GM18951 (cell line): ENCODE measurements around the gene TLE3.

ENCODE experiments used
- POLR2A ChIP-seq: IDR thresholded peaks from 4 replicates; pipeline ENCODE4 v1.6.1; 2011; ENCODE audit warnings: mild to moderate bottlenecking; ENCODE audit not compliant: insufficient read length, insufficient read depth; ENCODE audit errors: extremely low read depth
- in situ Hi-C: fragments of 300-500 bp; cut with MboI; formaldehyde crosslinking; loops from one replicate; pipeline ENCODE4 v1.12.0; 2022; ENCODE audit warnings: low sequenced_read_pairs, mixed read lengths, inconsistent platforms; ENCODE audit not compliant: unreplicated experiment

The TLE3 gene

DNA sequence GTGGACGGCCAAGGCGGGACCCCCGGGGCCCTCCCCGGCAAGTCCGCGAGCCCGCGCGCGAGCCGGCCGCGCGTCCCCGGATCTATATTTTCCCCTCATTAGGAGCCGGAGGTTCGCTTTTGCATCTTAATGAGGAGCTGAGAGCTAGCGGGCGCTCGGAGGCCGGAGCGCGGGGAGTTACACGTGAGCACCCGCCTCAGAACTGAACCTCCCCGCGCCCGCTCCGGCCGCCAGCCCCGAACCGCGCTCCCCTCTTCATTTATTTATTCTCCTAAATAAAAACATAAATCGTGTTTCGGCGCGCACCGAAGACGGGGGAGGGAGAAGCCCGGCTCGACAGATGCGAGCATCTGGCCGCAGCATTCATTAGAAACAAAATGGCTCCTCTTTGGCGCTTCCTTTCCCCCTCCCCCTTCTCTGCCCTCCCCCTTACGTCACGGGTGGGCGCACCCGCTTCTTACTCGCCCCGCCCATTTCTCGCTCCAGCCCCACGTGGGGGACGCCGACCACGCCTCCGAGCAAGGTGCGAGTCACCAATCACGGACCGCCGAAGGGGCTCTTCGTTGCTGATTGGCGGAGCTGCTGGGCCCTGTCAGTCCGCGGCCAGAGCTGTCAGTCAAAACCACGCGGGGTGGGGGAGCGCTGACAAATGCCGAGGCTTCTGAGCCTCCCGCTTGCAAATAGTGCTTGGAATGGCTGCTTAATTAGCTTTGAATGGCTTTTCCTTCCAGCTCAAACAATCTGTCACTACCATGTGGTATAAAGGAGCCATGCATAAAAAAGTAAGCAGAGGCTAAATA is 1.6 kb upstream of the TLE3 start:
- in situ Hi-C loops: loop anchor here (25.0 kb wide), 1 partner anchor 362 kb away; no protein-coding TSS in a partner anchor
- peak; percentile 83 for TF ChIP-seq POLR2A

DNA sequence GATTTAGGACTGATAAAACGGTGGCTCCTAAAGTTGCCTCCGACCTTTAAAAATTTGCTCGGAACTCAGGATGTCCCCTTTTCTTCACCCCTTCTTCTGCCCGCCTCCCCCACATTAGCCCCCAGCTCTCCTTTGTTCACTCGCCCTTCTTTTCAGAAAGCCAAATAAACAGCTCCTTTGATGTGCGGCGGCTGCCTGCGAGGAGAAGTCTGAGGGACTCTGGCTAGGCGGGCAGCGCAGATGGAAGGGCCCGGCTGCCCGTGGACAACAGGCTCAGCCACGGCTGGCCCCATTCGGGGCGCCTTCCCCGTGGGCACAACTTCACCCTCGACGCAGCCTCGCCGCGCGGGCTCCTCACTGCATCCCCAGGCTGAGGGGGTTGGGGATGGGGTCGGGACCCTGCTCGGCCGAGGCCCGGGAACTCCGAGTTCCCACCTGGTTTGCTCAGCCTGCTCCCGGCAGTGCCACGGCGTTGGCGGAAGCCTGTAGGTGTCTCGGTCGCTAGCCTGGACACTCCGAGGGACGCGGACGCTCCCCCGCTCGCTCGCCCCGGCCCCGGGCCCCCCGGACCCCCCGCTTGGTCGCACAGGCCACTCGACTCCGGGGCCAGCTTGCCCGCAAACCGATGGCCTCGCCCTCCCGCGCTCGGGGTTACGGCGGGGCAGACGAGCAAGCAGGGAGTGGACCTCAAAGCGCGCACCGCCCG is 897 bp upstream of the TLE3 start:
- in situ Hi-C loops: loop anchor here (25.0 kb wide), 1 partner anchor 361 kb away; no protein-coding TSS in a partner anchor
- TF ChIP-seq POLR2A: no peak

DNA sequence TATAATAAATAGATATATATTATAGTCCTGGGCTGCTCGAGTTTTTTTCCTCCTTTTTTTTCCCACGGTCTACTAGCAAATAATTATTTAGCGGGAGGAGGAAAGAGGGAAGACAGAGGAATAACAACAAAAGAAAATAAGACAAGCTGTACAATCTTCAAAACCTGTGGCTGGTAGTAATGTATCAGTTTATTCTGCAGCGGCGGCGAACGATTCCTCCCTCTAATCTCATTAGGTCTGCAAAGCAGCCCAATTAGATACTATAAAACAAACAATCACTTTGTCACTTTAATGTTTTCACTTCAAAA is 390 bp upstream of the TLE3 start:
- TF ChIP-seq POLR2A: no peak
- in situ Hi-C loops: loop anchor here (25.0 kb wide), 1 partner anchor 361 kb away; no protein-coding TSS in a partner anchor

DNA sequence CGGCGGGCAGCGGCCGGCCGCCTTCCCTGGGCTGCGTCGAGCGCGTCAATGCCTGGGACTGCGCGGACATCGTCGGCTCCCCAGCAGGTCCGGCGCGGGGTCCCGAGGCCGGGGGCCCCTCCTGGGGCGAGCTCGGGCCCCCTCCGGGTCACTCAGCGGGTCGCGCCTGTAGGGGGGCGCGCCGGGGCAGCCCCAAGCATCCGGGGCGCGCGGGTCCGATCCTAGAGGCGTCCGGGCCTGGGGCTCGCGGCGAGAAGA is 725 bp downstream of the TLE3 start:
- no peak for TF ChIP-seq POLR2A
- in situ Hi-C loops: loop anchor here (25.0 kb wide), 1 partner anchor 360 kb away; no protein-coding TSS in a partner anchor

DNA sequence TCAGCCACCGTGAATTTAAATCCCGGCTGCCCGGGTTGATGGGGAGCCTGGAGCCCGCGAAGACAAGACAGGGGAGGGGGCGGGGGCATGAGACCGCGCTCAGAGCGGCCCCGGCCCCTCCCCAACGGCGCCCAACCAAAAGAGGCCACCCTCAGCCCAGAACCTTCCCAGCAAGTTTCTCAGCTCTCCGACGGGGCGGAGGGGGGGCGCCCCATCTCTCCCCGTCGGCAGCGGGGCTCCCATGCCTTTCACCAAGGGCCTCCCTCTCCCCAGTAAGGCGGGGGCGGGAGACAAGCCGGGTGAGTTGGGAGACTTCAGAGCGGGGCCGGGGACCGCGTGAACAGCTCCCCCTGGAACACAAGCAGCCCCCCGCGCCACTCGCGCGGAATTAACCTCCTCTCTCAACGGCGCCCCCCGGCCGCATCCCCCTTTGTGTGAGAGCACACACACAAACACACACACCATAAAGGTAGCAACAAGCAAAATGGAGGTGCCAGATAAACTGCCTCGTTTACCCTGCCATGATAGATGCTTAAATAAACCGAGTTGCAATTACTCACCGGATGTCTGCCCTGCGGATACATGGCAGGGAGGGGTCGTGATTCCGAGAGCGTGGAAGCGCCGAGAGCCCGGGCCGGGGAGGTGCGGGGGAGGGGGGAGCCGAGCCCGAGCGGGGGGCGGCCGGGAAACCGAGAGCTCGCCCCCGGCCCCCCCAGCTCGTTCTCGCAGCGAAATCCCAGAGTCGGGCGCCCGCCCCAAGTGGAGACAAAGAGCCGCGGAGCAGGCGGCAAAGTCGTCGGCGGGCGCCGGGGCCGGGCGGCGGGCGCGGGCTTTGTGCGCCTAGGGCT is 1.3 kb downstream of the TLE3 start:
- peak; percentile 18 for TF ChIP-seq POLR2A
- in situ Hi-C loops: loop anchor here (25.0 kb wide), 1 partner anchor 359 kb away; no protein-coding TSS in a partner anchor

DNA sequence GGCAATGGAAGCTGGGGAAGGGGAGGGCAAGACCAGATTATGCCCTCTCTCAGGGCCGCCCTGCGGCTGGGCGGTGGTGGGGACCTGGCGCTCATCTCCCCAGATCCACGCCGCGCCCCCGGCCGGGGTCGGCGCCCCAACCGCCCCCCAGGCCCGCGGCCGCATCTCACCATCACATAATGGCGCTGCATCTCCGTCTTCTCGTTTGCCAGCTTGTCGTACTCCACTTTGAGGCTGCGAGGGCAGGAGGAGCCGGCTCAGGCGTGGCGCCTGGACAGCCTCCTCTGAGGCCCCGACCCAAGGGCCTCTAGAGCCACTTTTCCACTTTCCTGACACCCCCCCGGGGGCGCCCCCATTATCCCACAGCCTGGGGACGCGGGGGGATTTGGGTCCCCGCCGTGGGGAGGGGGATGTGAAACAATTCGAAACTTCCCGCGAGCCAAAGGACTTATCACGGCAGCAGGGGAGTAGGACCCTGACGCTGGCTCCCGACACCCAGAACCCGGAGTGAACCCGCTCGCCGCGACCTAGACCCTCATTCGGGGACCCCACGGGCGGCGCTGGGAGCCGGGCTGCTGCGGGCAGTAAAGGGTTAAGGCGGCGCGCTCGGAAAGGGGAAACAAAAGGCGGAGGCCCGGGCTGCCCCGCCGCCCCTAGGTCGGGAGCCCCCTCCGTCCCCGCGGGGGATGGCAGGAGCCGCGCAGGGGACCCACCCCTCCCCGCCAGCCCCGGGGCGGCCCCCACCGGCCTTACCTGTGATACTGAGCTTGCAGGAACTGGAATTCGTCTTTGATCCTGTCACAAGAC is 2.1 kb downstream of the TLE3 start:
- no peak for TF ChIP-seq POLR2A
- in situ Hi-C loops: loop anchor here (25.0 kb wide), 1 partner anchor 358 kb away; no protein-coding TSS in a partner anchor

DNA sequence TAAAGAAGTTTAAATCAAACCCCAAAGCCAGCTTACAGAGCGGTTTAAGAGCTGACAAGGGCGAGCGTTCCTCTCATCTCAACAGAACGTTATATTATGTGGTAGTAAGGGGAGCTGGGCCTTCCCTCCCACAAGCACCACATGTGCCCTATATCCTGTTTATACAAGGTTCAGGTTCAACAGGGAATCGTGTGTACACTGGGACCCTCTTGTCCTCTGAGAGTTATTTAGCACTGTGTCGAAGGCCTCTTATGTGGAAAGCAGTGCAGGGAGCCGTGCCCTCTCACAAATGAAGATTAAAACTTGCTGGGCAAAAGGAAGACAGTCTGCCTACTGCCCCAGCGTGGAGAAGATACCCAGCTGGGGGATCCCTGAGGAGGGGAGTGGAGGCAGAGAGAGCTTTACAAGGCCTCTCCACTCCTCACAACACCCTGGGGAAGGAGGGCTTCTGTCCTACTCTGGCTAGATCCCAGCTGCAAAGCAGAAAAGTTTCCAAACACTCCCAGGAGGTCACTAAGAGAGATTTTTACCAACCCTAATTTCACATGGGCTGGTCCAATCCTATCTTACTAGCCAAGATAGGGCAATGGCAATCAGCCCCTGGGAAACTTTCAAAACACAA is 2.9 kb downstream of the TLE3 start:
- in situ Hi-C loops: loop anchor here (25.0 kb wide), 1 partner anchor 358 kb away; no protein-coding TSS in a partner anchor
- no peak for TF ChIP-seq POLR2A

DNA sequence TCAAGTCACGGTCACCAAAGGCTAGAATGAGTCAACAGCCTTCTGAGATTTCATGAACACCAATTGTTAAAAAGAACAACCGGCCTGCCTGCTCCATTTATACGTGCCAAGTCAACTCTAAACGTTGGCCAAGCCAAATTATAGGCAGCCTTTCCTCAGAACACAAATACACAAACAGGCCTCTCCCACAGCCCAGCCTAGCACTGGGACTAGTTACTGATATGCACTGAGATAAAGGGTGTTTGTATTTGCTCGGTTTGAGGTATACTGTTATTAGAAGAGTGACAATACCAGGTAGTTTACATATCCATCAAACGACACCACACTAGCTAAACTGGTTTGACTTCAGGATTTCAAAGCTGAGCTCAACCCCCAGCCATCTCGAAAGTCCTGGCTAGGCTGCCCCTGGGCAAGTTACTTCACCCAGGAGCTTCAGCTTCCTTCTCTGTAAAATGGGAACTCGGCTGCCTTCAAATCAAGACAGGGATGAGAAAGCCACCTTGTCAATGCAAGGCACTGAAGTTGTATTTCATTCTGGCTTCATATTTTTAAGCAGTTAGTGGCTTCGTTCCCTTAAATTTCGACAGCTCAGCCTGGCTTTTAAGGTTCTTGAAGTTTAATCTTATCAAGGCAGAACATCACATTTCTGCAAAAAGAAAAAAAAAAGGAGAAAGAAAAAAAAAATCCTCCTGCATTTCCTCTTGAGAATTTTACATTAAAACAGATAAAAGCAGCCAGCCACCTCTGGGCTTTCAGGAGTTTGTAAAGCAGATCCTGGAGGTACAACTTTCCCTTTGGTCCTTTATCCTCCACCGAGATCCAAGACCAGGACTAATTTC is 4.0 kb downstream of the TLE3 start:
- no peak for TF ChIP-seq POLR2A
- in situ Hi-C loops: loop anchor here (25.0 kb wide), 1 partner anchor 356 kb away; no protein-coding TSS in a partner anchor

DNA sequence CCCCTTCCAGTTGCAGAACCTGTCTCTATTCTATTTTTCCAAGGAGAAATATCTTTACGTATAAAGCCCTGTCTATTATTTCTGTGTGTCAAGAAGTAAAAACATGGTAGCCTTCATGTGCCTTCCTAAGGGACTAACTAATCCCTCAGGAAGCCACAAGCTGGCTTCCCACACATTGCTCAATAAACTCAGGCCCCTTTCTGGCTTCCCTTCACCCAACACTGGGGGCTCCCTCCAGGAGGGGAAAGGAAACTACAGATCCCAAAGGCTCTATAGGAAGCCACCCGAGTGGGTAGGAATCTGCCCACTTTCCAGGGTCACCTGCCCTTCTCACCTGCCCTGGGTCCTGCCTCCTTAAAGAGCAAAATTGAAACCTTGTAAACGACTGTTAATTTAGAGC is 4.6 kb downstream of the TLE3 start:
- in situ Hi-C loops: loop anchor here (25.0 kb wide), 1 partner anchor 356 kb away; no protein-coding TSS in a partner anchor
- TF ChIP-seq POLR2A: no peak

DNA sequence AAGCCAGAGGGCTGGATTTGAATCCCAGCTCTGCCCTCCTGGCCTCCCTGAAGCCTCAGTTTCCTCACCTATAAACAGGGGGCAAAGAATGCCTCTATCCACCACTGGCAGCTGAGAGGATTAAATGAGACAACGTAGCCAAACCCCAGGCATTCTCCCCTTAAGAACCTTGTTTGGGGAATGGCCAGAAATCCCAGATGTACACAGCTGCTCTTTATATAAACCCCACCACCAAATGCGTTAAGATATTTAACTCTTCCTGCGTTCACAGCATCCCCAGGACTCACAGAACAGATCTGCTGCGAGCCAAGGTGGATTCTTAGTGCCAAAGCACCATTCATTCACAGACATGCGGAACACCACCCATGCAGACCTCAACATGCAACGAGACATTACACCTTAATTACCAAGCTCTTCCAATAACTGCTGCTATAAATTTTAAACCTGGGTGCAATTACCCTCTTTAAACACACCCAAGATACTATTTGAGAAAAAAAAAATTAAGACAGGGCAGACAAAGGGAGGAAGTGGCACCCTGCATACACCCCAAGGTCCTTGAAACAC is 5.2 kb downstream of the TLE3 start:
- TF ChIP-seq POLR2A: no peak
- in situ Hi-C loops: loop anchor here (25.0 kb wide), 1 partner anchor 355 kb away; no protein-coding TSS in a partner anchor
